ENCODE measurements around the gene CORO2B. TPM values are rescaled to one million over a fixed set of nuclear protein-coding genes. Genes with fewer than 3 reads are reported as not detected.

Gene CORO2B
- total and polyA plus RNA-seq, 9 of the 15 experiments (the other 6 are each of a cell fraction or from before 2014, with no cell fraction given): not detected

DNA sequence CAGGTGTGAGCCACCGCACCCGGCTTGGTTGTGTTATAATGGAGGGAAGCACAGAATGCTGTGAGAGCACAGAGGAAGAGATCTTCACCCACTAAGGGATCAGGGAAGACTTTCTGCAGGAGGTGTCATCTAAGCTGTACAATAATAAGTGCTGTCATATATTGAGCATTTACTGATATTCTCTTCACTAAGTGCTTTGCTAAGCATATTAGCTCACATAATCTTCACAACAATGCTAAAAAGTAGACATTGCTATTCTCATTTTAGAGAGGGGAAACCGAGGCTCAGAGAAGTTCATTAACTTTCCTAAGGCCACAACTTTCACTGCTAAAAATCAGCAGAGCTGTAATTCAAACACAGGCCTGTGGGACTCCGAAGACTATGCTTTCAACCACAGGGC, 115.3 kb downstream of the CORO2B start:
- no TSS peak for BruUV-seq (replicated peaks)
- Histone ChIP-seq H2AFZ (ENCODE audit: low read depth, low read length) (no peak overlapping the region), H3K4me1 (replicated peaks in 1 of 2; ENCODE audit: control insufficient read depth in 2 of 2, insufficient read depth in 2 of 2, low read length in 2 of 2) (no peaks in the 10 kb centered on the region), H3K27me3 (ENCODE audit: control insufficient read depth in 2 of 2, insufficient read depth in 2 of 2, low read length in 2 of 2) (peaks cover 3 to 41% of the 10 kb centered on the region in 2 experiments; a peak in 3 of 5 replicates), H3K9me1 (ENCODE audit: control insufficient read depth, insufficient read depth, low read length) (no peaks in the 10 kb centered on the region), H3K79me2 (ENCODE audit: control insufficient read depth, insufficient read depth, low read length) (no peaks in the 10 kb centered on the region), H3K4me2 (ENCODE audit: insufficient read depth, low read length) (no peak overlapping the region), H3K36me3 (ENCODE audit: control insufficient read depth, insufficient read depth, low read length) (no peaks in the 10 kb centered on the region), H3K9ac (ENCODE audit: insufficient read depth in 1 of 2, low read depth in 2 of 2, low read length in 2 of 2) (no peak overlapping the region), H3K27ac (ENCODE audit: extremely low read depth, low read depth, low read length) (no peak overlapping the region), H3K9me3 (replicated peaks; ENCODE audit: control insufficient read depth, insufficient read depth, low read depth, low read length) (no peaks in the 10 kb centered on the region), H4K20me1 (replicated peaks; ENCODE audit: control insufficient read depth, insufficient read depth, low read length) (peaks cover 2% of the 10 kb centered on the region; the same call in 1 of the 2 replicates), H3K4me3 (no peak overlapping the region)
- CTCF ChIA-PET (ENCODE audit: low intra/inter-chr PET ratio): no interaction called here
- POLR2A ChIA-PET: interaction anchor here (0.6 to 1.0 kb wide), 2 partner anchors 18 to 329 kb away, joined by 3 read pairs; no protein-coding TSS in a partner anchor
- no peak for ATAC-seq
- intact Hi-C loops (cut with micrococcal nuclease): no loop called here
- TF ChIP-seq FOXA1 (IDR thresholded peaks at IDR 0.05; ENCODE audit: borderline replicate concordance) (no peak), CC2D1A (IDR thresholded peaks at IDR 0.05) (no peak), ELF4 (CRISPR knock-in tag; IDR thresholded peaks at IDR 0.05) (no peak), FIP1L1 (IDR thresholded peaks at IDR 0.05; ENCODE audit: low read depth, low read length, poor library complexity, severe bottlenecking) (no peak), E2F8 (IDR thresholded peaks at IDR 0.05; ENCODE audit: low read depth, partially characterized antibody) (no peak), ATF1 (CRISPR knock-in tag; IDR thresholded peaks at IDR 0.05) (no peak), ATF1 (tag; IDR thresholded peaks at IDR 0.05) (no peak), DDX20 (tag; IDR thresholded peaks at IDR 0.05; ENCODE audit: low read depth) (no peak), RB1 (IDR thresholded peaks at IDR 0.05; ENCODE audit: low read depth) (no peak), IRF1 (CRISPR knock-in tag; IDR thresholded peaks at IDR 0.05; ENCODE audit: borderline replicate concordance) (no peak), HMG20A (CRISPR knock-in tag; conservative IDR thresholded peaks at IDR 0.05) (no peak)
- TF ChIP-seq, protein P1, sequence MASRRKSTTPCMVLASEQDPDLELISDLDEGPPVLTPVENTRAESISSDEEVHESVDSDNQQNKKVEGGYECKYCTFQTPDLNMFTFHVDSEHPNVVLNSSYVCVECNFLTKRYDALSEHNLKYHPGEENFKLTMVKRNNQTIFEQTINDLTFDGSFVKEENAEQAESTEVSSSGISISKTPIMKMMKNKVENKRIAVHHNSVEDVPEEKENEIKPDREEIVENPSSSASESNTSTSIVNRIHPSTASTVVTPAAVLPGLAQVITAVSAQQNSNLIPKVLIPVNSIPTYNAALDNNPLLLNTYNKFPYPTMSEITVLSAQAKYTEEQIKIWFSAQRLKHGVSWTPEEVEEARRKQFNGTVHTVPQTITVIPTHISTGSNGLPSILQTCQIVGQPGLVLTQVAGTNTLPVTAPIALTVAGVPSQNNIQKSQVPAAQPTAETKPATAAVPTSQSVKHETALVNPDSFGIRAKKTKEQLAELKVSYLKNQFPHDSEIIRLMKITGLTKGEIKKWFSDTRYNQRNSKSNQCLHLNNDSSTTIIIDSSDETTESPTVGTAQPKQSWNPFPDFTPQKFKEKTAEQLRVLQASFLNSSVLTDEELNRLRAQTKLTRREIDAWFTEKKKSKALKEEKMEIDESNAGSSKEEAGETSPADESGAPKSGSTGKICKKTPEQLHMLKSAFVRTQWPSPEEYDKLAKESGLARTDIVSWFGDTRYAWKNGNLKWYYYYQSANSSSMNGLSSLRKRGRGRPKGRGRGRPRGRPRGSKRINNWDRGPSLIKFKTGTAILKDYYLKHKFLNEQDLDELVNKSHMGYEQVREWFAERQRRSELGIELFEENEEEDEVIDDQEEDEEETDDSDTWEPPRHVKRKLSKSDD (conservative IDR thresholded peaks at IDR 0.05; ENCODE audit: low read length): no peak
- no peak for FAIRE-seq
- WGBS (ENCODE audit: insufficient coverage, low coverage, missing lambda C conversion rate): 0% methylated on average over 4 of the region's 4 CpGs
- in situ Hi-C loops (cut with MboI): no loop called here
- no peak for DNase-seq (ENCODE audit: extremely low read depth in 1 of 4, low spot score in 3 of 4)

All from K562 (cell line).